ENCODE measurements around the gene KRT6A. TPM values are rescaled to one million over a fixed set of nuclear protein-coding genes. Genes with fewer than 3 reads are reported as not detected.

KRT6A gene
- total and polyA plus RNA-seq, 2 of the 8 experiments (the other 6 are each of a cell fraction or from before 2014, with no cell fraction given), result 0.11 TPM; not detected in 1

- no peak overlapping the region for H2BK20ac ChIP-seq (ENCODE audit: low read length)
- H3K27me3 ChIP-seq (replicated peaks in 1 of 4; ENCODE audit: control insufficient read depth in 3 of 4, extremely low read depth in 1 of 4, insufficient read depth in 3 of 4, low read length in 3 of 4), result no peaks in the 10 kb centered on the region; a peak in 2 of 7 replicates
- DNase-seq (ENCODE audit: low read depth in 1 of 2, low spot score in 2 of 2) (peak in 1 of 2 experiments; percentile 31), FAIRE-seq (no peak)
- H3K56ac ChIP-seq (replicated peaks; ENCODE audit: insufficient read length, low read depth, low read length), result no peak overlapping the region
- no peak overlapping the region for H3K4me2 ChIP-seq (ENCODE audit: insufficient read depth in 1 of 2, low read depth in 2 of 2, low read length in 2 of 2)
- no peak overlapping the region for H4K8ac ChIP-seq (ENCODE audit: extremely low read depth, insufficient read depth, low read length)
- no peak overlapping the region for H3K14ac ChIP-seq (ENCODE audit: insufficient read length)
- no peak overlapping the region for H3K4me3 ChIP-seq (ENCODE audit: extremely low read depth in 1 of 4, insufficient read depth in 2 of 4, low read depth in 3 of 4, low read length in 4 of 4)
- no peak overlapping the region for H4K91ac ChIP-seq (replicated peaks; ENCODE audit: insufficient read length, low read length)
- no peak overlapping the region for H2BK12ac ChIP-seq (ENCODE audit: low read depth, low read length)
- no peaks in the 10 kb centered on the region for H3K79me2 ChIP-seq (ENCODE audit: control insufficient read depth in 1 of 2, insufficient read depth in 2 of 2, low read length in 2 of 2)
- H3K18ac ChIP-seq (ENCODE audit: extremely low read depth, low read length), result no peak overlapping the region
- peaks cover 0 to 5% (median 3%) of the 10 kb centered on the region in 4 experiments; a peak in 3 of 7 replicates for H3K4me1 ChIP-seq (replicated peaks in 1 of 4; ENCODE audit: control insufficient read depth in 3 of 4, insufficient read depth in 4 of 4, low read length in 3 of 4)
- H3K23ac ChIP-seq (ENCODE audit: insufficient read length), result no peak overlapping the region
- no peaks in the 10 kb centered on the region for H3K9me3 ChIP-seq (ENCODE audit: insufficient read depth in 2 of 2, low read depth in 1 of 2, low read length in 1 of 2)
- H3K79me1 ChIP-seq (ENCODE audit: low read depth, low read length), result no peaks in the 10 kb centered on the region
- ChIA-PET CTCF (ENCODE audit: partially characterized antibody) (interaction anchor here (1.3 to 3.1 kb wide), 3 partner anchors 8 to 144 kb away, joined by 3 to 12 read pairs (median 5); no protein-coding TSS in a partner anchor), POLR2A (ENCODE audit: partially characterized antibody) (no interaction called here)
- 95% methylated on average over 8 of the region's 8 CpGs; no CpG with 5 or more reads in 1 of the 2 experiments for WGBS, 2 experiments (ENCODE audit: extremely low coverage in 1 of 2, insufficient coverage in 1 of 2, insufficient read length in 1 of 2, insufficient replicate concordance in 2 of 2, low coverage in 1 of 2, low lambda C conversion rate in 2 of 2, missing lambda C conversion rate in 1 of 2)
- H3K4ac ChIP-seq (replicated peaks; ENCODE audit: insufficient read length, low read depth, low read length), result no peak overlapping the region
- H4K5ac ChIP-seq (ENCODE audit: insufficient read length, low read depth, low read length), result no peak overlapping the region
- H3K23me2 ChIP-seq (ENCODE audit: low read depth, low read length), result no peaks in the 10 kb centered on the region
- H3K27ac ChIP-seq (ENCODE audit: low read depth, low read length), result no peak overlapping the region
- no peak overlapping the region for H2AK5ac ChIP-seq (ENCODE audit: low read depth, low read length)
- no peak overlapping the region for H2BK15ac ChIP-seq (ENCODE audit: low read length)
- H4K20me1 ChIP-seq (replicated peaks in 1 of 2; ENCODE audit: control insufficient read depth in 1 of 2, insufficient read depth in 2 of 2, low read length in 2 of 2), result no peaks in the 10 kb centered on the region
- no peak overlapping the region for H2BK120ac ChIP-seq (replicated peaks; ENCODE audit: low read depth, low read length)
- no peaks in the 10 kb centered on the region for H3K36me3 ChIP-seq (ENCODE audit: control insufficient read depth in 2 of 4, insufficient read depth in 4 of 4, low read length in 3 of 4)
- no peak overlapping the region for H2BK5ac ChIP-seq (ENCODE audit: low read depth, low read length)
- no peak overlapping the region for H2AFZ ChIP-seq (ENCODE audit: low read length)
- H3K9ac ChIP-seq (replicated peaks in 1 of 4; ENCODE audit: extremely low read depth in 1 of 4, low read depth in 3 of 4, low read length in 3 of 4), result no peak overlapping the region
Observed at GRCh38 chr12:52438305-52439301, 54.5 kb downstream of the KRT6A start.
